HG03571 (cell line): ENCODE data around the gene PGLYRP1.

Experiments
- ATAC-seq: cut with Tn5 transposase; IDR thresholded peaks from one replicate; pipeline ENCODE4 v1.9.1; 2021; ENCODE audit not compliant: unreplicated experiment

Gene PGLYRP1

DNA sequence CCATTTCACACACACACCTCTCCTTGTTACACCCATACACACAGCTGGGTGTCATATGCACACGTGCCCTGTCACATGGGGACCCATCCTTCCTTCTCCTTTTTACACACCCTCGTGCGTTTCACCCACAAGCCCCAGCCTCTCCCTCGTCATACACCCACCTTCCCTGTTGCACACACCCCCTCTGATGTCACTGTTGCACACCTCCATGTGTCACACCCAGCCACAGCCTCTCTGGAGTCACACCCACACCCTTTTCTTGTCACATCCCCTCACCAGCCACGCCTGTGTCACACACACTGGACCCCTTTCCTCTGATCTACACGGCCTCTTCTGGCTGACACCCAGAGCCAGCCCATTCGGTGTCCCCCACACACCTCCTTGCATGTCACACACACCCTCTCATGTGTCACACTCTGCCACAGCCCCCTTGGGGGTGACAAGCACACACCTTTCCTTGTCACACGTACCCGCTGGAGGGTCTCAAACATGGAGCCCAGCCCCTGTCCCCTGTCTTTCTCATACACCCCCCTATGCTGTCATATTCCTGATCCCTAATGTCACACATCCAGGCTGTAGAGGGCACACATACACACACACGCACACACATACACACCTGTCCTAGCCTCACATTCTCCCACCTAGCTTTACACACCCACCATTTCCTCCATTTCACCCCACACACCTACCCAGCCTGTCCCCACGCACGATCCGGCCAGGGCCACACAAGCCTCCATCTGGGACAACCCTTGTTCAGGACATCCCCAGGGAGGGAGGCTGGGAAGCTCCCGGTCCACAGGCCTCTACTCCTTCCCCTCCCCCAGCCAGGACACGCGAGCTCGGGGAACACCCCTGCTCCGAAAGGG, 50.5 kb downstream of the PGLYRP1 start:
- no peak for ATAC-seq

DNA sequence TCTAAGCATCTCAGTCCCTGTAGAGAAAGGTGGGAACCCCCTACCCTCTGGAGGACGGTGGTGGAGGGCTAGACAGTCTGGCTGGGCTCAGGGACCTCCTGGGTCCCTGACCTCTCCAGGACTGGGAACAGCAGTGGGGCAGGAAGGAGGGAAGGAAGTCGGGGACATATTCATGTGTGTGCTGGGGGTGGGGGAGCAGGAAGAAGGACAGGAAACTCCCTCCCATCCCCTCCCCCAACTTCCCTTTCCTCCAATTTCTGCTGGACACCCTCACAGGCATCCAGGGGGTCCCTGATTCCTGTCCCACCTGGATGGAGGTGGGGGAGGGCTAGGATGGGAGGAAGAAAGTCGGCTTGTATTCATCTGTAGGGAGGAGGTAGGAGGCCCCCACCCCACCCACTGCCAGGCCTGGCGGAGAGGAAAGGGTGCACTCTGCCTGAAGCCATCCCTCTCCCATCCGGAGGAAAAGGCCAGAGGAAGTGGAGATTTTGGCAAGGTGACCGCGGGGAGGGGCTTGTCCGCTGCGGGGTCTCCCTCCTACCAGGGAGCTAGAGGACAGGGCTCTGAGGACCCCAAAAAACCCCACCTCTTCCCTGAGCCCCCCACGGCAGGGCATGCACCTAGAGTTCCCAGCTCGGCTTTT, 51.5 kb downstream of the PGLYRP1 start:
- no peak for ATAC-seq

DNA sequence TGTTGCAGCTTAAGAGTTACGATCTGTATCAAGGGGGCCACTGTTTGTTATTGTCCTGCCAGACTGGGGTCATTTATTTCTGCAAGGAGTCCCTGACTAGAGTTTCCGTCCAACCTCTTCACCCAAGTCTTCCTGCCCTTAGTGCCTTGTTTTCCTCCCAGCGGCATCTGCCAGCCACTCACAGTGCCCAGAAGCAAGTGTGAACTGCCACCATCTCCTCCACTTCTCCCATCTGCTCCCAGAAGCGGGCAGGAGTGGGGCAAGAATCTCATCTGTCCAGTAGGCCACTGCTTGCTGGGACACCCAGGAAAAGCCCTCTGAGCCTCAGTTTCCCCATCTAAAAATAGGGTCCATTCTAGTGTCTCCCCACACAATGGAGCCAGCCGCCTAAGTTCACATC, 53.2 kb downstream of the PGLYRP1 start:
- no peak for ATAC-seq
